ENCODE data around the gene NRCAM. TPM values are rescaled to one million over a fixed set of nuclear protein-coding genes. Genes with fewer than 3 reads are reported as not detected.

Gene NRCAM
- total and polyA plus RNA-seq, 2 of the 8 experiments (the other 6 are each of a cell fraction or from before 2014, with no cell fraction given): 2.7 to 3.8 TPM

GRCh38 chr7:108203537-108203936 lies 252.7 kb downstream of the NRCAM start:
- H3K18ac ChIP-seq (ENCODE audit: extremely low read depth, low read length): no peak overlapping the region
- H4K91ac ChIP-seq (replicated peaks; ENCODE audit: insufficient read length, low read length): no peak overlapping the region
- ChIA-PET CTCF (ENCODE audit: partially characterized antibody) (interaction anchor here (0.6 to 3.1 kb wide), 6 partner anchors 11 to 748 kb away, joined by 3 to 9 read pairs (median 4); no protein-coding TSS in a partner anchor), POLR2A (ENCODE audit: partially characterized antibody) (no interaction called here)
- H3K4me3 ChIP-seq (ENCODE audit: extremely low read depth in 1 of 4, insufficient read depth in 2 of 4, low read depth in 3 of 4, low read length in 4 of 4): no peak overlapping the region
- H4K8ac ChIP-seq (ENCODE audit: extremely low read depth, insufficient read depth, low read length): no peak overlapping the region
- H3K23ac ChIP-seq (ENCODE audit: insufficient read length): no peak overlapping the region
- H3K23me2 ChIP-seq (ENCODE audit: low read depth, low read length): no peaks in the 10 kb centered on the region
- H3K27ac ChIP-seq (ENCODE audit: low read depth, low read length): no peak overlapping the region
- H2BK5ac ChIP-seq (ENCODE audit: low read depth, low read length): no peak overlapping the region
- H2BK120ac ChIP-seq (replicated peaks; ENCODE audit: low read depth, low read length): no peak overlapping the region
- H2BK12ac ChIP-seq (ENCODE audit: low read depth, low read length): peak overlapping the region; percentile 71; the same call in 1 of the 2 replicates
- no peaks in the 10 kb centered on the region for H3K79me1 ChIP-seq (ENCODE audit: low read depth, low read length)
- H2AFZ ChIP-seq (ENCODE audit: low read length): no peak overlapping the region
- FAIRE-seq (no peak), DNase-seq (ENCODE audit: low read depth in 1 of 2, low spot score in 2 of 2) (no peak)
- H3K36me3 ChIP-seq (ENCODE audit: control insufficient read depth in 2 of 4, insufficient read depth in 4 of 4, low read length in 3 of 4): no peaks in the 10 kb centered on the region
- H2AK5ac ChIP-seq (ENCODE audit: low read depth, low read length): no peak overlapping the region
- no peak overlapping the region for H3K4ac ChIP-seq (replicated peaks; ENCODE audit: insufficient read length, low read depth, low read length)
- WGBS, 2 experiments (ENCODE audit: extremely low coverage in 1 of 2, insufficient coverage in 1 of 2, insufficient read length in 1 of 2, insufficient replicate concordance in 2 of 2, low coverage in 1 of 2, low lambda C conversion rate in 2 of 2, missing lambda C conversion rate in 1 of 2): 81% methylated on average over 5 of the region's 5 CpGs; no CpG with 5 or more reads in 1 of the 2 experiments
- H3K14ac ChIP-seq (ENCODE audit: insufficient read length): no peak overlapping the region
- H3K4me2 ChIP-seq (ENCODE audit: insufficient read depth in 1 of 2, low read depth in 2 of 2, low read length in 2 of 2): no peak overlapping the region; a peak in 1 of 4 replicates
- H3K56ac ChIP-seq (replicated peaks; ENCODE audit: insufficient read length, low read depth, low read length): no peak overlapping the region
- H2BK15ac ChIP-seq (ENCODE audit: low read length): no peak overlapping the region
- H3K79me2 ChIP-seq (ENCODE audit: control insufficient read depth in 1 of 2, insufficient read depth in 2 of 2, low read length in 2 of 2): no peaks in the 10 kb centered on the region
- H3K27me3 ChIP-seq (replicated peaks in 1 of 4; ENCODE audit: control insufficient read depth in 3 of 4, extremely low read depth in 1 of 4, insufficient read depth in 3 of 4, low read length in 3 of 4): no peaks in the 10 kb centered on the region
- H3K4me1 ChIP-seq (replicated peaks in 1 of 4; ENCODE audit: control insufficient read depth in 3 of 4, insufficient read depth in 4 of 4, low read length in 3 of 4): peaks cover 0 to 4% (median 1%) of the 10 kb centered on the region in 4 experiments; a peak in 2 of 7 replicates
- H4K5ac ChIP-seq (ENCODE audit: insufficient read length, low read depth, low read length): no peak overlapping the region
- H2BK20ac ChIP-seq (ENCODE audit: low read length): no peak overlapping the region
- H3K9ac ChIP-seq (replicated peaks in 1 of 4; ENCODE audit: extremely low read depth in 1 of 4, low read depth in 3 of 4, low read length in 3 of 4): no peak overlapping the region
- no peaks in the 10 kb centered on the region for H3K9me3 ChIP-seq (ENCODE audit: insufficient read depth in 2 of 2, low read depth in 1 of 2, low read length in 1 of 2)
- no peaks in the 10 kb centered on the region for H4K20me1 ChIP-seq (replicated peaks in 1 of 2; ENCODE audit: control insufficient read depth in 1 of 2, insufficient read depth in 2 of 2, low read length in 2 of 2)
- TF ChIP-seq USF2 (IDR thresholded peaks at IDR 0.05; ENCODE audit: low read length): no peak
- TF ChIP-seq, protein P1, sequence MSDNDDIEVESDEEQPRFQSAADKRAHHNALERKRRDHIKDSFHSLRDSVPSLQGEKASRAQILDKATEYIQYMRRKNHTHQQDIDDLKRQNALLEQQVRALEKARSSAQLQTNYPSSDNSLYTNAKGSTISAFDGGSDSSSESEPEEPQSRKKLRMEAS (IDR thresholded peaks at IDR 0.05): no peak
- no peak for TF ChIP-seq EGR1 (IDR thresholded peaks at IDR 0.05; ENCODE audit: borderline replicate concordance, low read depth, low read length)
- TF ChIP-seq MAFK (IDR thresholded peaks at IDR 0.05; ENCODE audit: low read depth, low read length): no peak
- no peak for TF ChIP-seq KDM5A (IDR thresholded peaks at IDR 0.05; ENCODE audit: low read length)
- no peak for TF ChIP-seq HDAC2 (IDR thresholded peaks at IDR 0.05; ENCODE audit: borderline replicate concordance in 1 of 2, low read depth in 2 of 2, low read length in 2 of 2)

Measured in H1 (cell line).